SK-N-SH treated with all-trans-retinoic acid at 6 μM for 48 hours (cell line): ENCODE measurements around the gene DAGLA.
A peak's percentile ranks its signal among the peaks of the same experiment; 100 is the strongest.

ENCODE experiments used
- CREB5 ChIP-seq: fragments of 250-450 bp; sonication (Bioruptor Pico); IDR thresholded peaks from 2 replicates; pipeline ENCODE4 v1.5.1; 2020; ENCODE audit warnings: low read depth, mild to moderate bottlenecking, moderate library complexity
- CSRNP3 ChIP-seq: fragments of 250-450 bp; sonication (Bioruptor Pico); IDR thresholded peaks from 2 replicates; pipeline ENCODE4 v1.5.1; 2021; ENCODE audit warnings: mild to moderate bottlenecking, moderate library complexity
- GLIS3 ChIP-seq: fragments of 250-450 bp; sonication (Bioruptor Pico); IDR thresholded peaks from 2 replicates; pipeline ENCODE4 v1.5.0; 2020; ENCODE audit warnings: mild to moderate bottlenecking, moderate library complexity
- ISL1 ChIP-seq: fragments of 250-450 bp; sonication (Bioruptor Pico); IDR thresholded peaks from 2 replicates; pipeline ENCODE4 v2.1.2; 2022; ENCODE audit warnings: mild to moderate bottlenecking, moderate library complexity
- OSR1 ChIP-seq: fragments of 250-450 bp; sonication (Bioruptor Pico); IDR thresholded peaks from 2 replicates; pipeline ENCODE4 v1.8.0; 2022; ENCODE audit warnings: moderate library complexity, mild to moderate bottlenecking, inconsistent platforms
- PATZ1 ChIP-seq: fragments of 250-450 bp; sonication (Bioruptor Pico); IDR thresholded peaks from 2 replicates; pipeline ENCODE4 v1.8.0; 2020; ENCODE audit warnings: mild to moderate bottlenecking, moderate library complexity, borderline replicate concordance
- POU6F1 ChIP-seq: fragments of 250-450 bp; sonication (Bioruptor Pico); IDR thresholded peaks from 2 replicates; pipeline ENCODE4 v1.8.0; 2021; ENCODE audit warnings: low read depth, mild to moderate bottlenecking, moderate library complexity, borderline replicate concordance
- PPARA ChIP-seq: fragments of 250-450 bp; sonication (Bioruptor Pico); IDR thresholded peaks from 2 replicates; pipeline ENCODE4 v1.5.0; 2020; ENCODE audit warnings: mild to moderate bottlenecking, borderline replicate concordance
- SNAI2 ChIP-seq: fragments of 250-450 bp; sonication (Bioruptor Pico); IDR thresholded peaks from 2 replicates; pipeline ENCODE4 v1.5.0; 2020; ENCODE audit warnings: mild to moderate bottlenecking, moderate library complexity
- ZC3H10 ChIP-seq: fragments of 250-450 bp; sonication (Bioruptor Pico); IDR thresholded peaks from 2 replicates; pipeline ENCODE4 v1.5.1; 2021; ENCODE audit warnings: mild to moderate bottlenecking, moderate library complexity
- ZFP30 ChIP-seq: fragments of 450-650 bp; formaldehyde crosslinking; IDR thresholded peaks from 2 replicates; pipeline ENCODE4 v1.5.0; 2022; ENCODE audit warnings: mild to moderate bottlenecking, moderate library complexity
- ZNF565 ChIP-seq: fragments of 450-650 bp; formaldehyde crosslinking; conservative IDR thresholded peaks from 2 replicates; pipeline ENCODE4 v1.5.0; 2020; ENCODE audit warnings: low read depth, mild to moderate bottlenecking, moderate library complexity
- ZNF70 ChIP-seq: fragments of 450-650 bp; formaldehyde crosslinking; IDR thresholded peaks from 2 replicates; pipeline ENCODE4 v1.5.0; 2020; ENCODE audit warnings: mild to moderate bottlenecking, moderate library complexity
- ZNF8 ChIP-seq: fragments of 450-650 bp; formaldehyde crosslinking; IDR thresholded peaks from 2 replicates; pipeline ENCODE4 v1.5.0; 2020; ENCODE audit warnings: mild to moderate bottlenecking, moderate library complexity

- TF ChIP-seq ZNF8 (CRISPR knock-in tag) = no peak
- TF ChIP-seq ZFP30 (CRISPR knock-in tag) = no peak
- TF ChIP-seq CSRNP3 (CRISPR knock-in tag) = no peak
- 0 out of 2 replicates have a peak, but pooled peaks have one; percentile 38 for TF ChIP-seq PATZ1 (CRISPR knock-in tag)
- TF ChIP-seq ZNF565 (CRISPR knock-in tag) = no peak
- TF ChIP-seq ZNF70 (CRISPR knock-in tag) = no peak
- no peak for TF ChIP-seq ISL1 (CRISPR knock-in tag)
- no peak for TF ChIP-seq PPARA (CRISPR knock-in tag)
- TF ChIP-seq CREB5 (CRISPR knock-in tag) = no peak
- TF ChIP-seq GLIS3 = no peak
- TF ChIP-seq POU6F1 (CRISPR knock-in tag) = no peak
- no peak for TF ChIP-seq OSR1
- no peak for TF ChIP-seq SNAI2
- no peak for TF ChIP-seq ZC3H10 (CRISPR knock-in tag)
Observed at GRCh38 chr11:61718046-61718531, 37.9 kb downstream of the DAGLA start.
